GM23338 (cell line): ENCODE results near the gene RAB11FIP4. TPM values are rescaled to one million over a fixed set of nuclear protein-coding genes. Genes with fewer than 3 reads are reported as not detected.

Experiments
- ATAC-seq: fragments of 200-7000 bp; cut with Tn5 transposase; 3 replicates; pipeline ENCODE4 v1.9.1; 2020
- DNase-seq: peaks from one replicate; pipeline ENCODE4 v3.0.0-alpha.2; 2015; ENCODE audit warnings: low spot score
- H2AFZ ChIP-seq: fragments of 200-600 bp; sonication (generic); 2 replicates; pipeline ENCODE4 v1.8.0; 2016; ENCODE audit warnings: antibody characterized with exemption, mild to moderate bottlenecking, moderate library complexity
- H3F3A ChIP-seq: fragments of 200-600 bp; sonication (generic); replicated peaks from 2 replicates; pipeline ENCODE4 v1.8.0; 2017; ENCODE audit warnings: antibody characterized with exemption, mixed run types, low read depth
- H3K27ac ChIP-seq: fragments of 200-600 bp; sonication (generic); 2 replicates; pipeline ENCODE4 v1.6.1; 2016; ENCODE audit warnings: low read depth
- H3K27me3 ChIP-seq: fragments of 200-600 bp; sonication (generic); 2 replicates; pipeline ENCODE4 v1.8.0; 2016; ENCODE audit warnings: mild to moderate bottlenecking, mixed run types, moderate library complexity; ENCODE audit not compliant: insufficient read depth
- H3K36me3 ChIP-seq: fragments of 200-600 bp; sonication (generic); 2 replicates; pipeline ENCODE4 v1.8.0; 2016; ENCODE audit warnings: mild to moderate bottlenecking; ENCODE audit not compliant: insufficient read depth
- H3K4me1 ChIP-seq: fragments of 200-600 bp; sonication (generic); 2 replicates; pipeline ENCODE4 v1.8.0; 2016; ENCODE audit warnings: mild to moderate bottlenecking, moderate library complexity; ENCODE audit not compliant: insufficient read depth
- H3K4me2 ChIP-seq: fragments of 200-600 bp; sonication (generic); 2 replicates; pipeline ENCODE4 v1.7.1; 2017; ENCODE audit warnings: mixed run types
- H3K4me3 ChIP-seq: fragments of 200-600 bp; sonication (generic); 2 replicates; pipeline ENCODE4 v1.6.1; 2016; ENCODE audit warnings: mixed run types
- H3K79me2 ChIP-seq: fragments of 200-600 bp; sonication (generic); replicated peaks from 2 replicates; pipeline ENCODE4 v1.8.0; 2017; ENCODE audit warnings: mild to moderate bottlenecking; ENCODE audit not compliant: insufficient read depth
- H3K9me2 ChIP-seq: fragments of 200-600 bp; sonication (generic); 2 replicates; pipeline ENCODE4 v1.8.0; 2017; ENCODE audit not compliant: insufficient read depth
- H4K20me1 ChIP-seq: fragments of 200-600 bp; sonication (generic); replicated peaks from 2 replicates; pipeline ENCODE4 v1.8.0; 2017; ENCODE audit warnings: mild to moderate bottlenecking; ENCODE audit not compliant: insufficient read depth
- H3K27ac Mint-ChIP-seq: 2 replicates; pipeline ENCODE4 v1.8.0; 2020; ENCODE audit warnings: inconsistent platforms, mild to moderate bottlenecking, moderate library complexity, mixed read lengths
- H3K27me3 Mint-ChIP-seq: 3 replicates; pipeline ENCODE4 v1.8.0; 2022; ENCODE audit warnings: low read depth, mild to moderate bottlenecking, moderate library complexity, mixed read lengths, inconsistent platforms; ENCODE audit not compliant: insufficient read depth, poor library complexity
- H3K36me3 Mint-ChIP-seq: 3 replicates; pipeline ENCODE4 v1.8.0; 2021; ENCODE audit warnings: low read depth, mild to moderate bottlenecking, inconsistent platforms, moderate library complexity, mixed read lengths
- H3K4me1 Mint-ChIP-seq: 3 replicates; pipeline ENCODE4 v1.8.0; 2020; ENCODE audit warnings: mild to moderate bottlenecking, inconsistent platforms, mixed read lengths
- H3K4me3 Mint-ChIP-seq: 3 replicates; pipeline ENCODE4 v1.8.0; 2021; ENCODE audit warnings: moderate library complexity, mild to moderate bottlenecking, inconsistent platforms, mixed read lengths
- H3K9me3 Mint-ChIP-seq: 3 replicates; pipeline ENCODE4 v1.8.0; 2020; ENCODE audit warnings: moderate library complexity, mild to moderate bottlenecking, inconsistent platforms, mixed read lengths
- CREB1 ChIP-seq: fragments of 250-450 bp; sonication (Bioruptor Pico); IDR thresholded peaks from 2 replicates; pipeline ENCODE4 v1.5.0; 2020; ENCODE audit warnings: low read depth, mild to moderate bottlenecking, moderate library complexity
- CTCF ChIP-seq, 2 experiments: fragments of 200-600 bp in 1 of 2; sonication (generic) in 1 of 2; conservative IDR thresholded peaks; 2 replicates each; pipeline versions ENCODE4 v1.5.1 to v1.6.1; 2016 to 2017; ENCODE audit warnings: antibody characterized with exemption in 2 of 2, low read depth in 2 of 2, mild to moderate bottlenecking in 2 of 2, moderate library complexity in 1 of 2
- EZH2 ChIP-seq: fragments of 200-600 bp; sonication (generic); IDR thresholded peaks from one replicate; pipeline ENCODE4 v1.8.0; 2017; ENCODE audit warnings: antibody characterized with exemption, mild to moderate bottlenecking, low read depth; ENCODE audit not compliant: unreplicated experiment
- EZH2phosphoT487 ChIP-seq: fragments of 200-600 bp; sonication (generic); IDR thresholded peaks from one replicate; pipeline ENCODE4 v1.8.1; 2018; ENCODE audit warnings: antibody characterized with exemption; ENCODE audit not compliant: unreplicated experiment
- JUNB ChIP-seq: IDR thresholded peaks from one replicate; pipeline ENCODE4 v1.6.1; 2016; ENCODE audit warnings: antibody characterized with exemption; ENCODE audit not compliant: unreplicated experiment
- STAT1 ChIP-seq: IDR thresholded peaks from one replicate; pipeline ENCODE4 v1.6.1; 2016; ENCODE audit warnings: antibody characterized with exemption; ENCODE audit not compliant: unreplicated experiment
- ZNF114 ChIP-seq: fragments of 250-450 bp; sonication (Bioruptor Pico); IDR thresholded peaks from 2 replicates; pipeline ENCODE4 v1.5.0; 2020; ENCODE audit warnings: mild to moderate bottlenecking, moderate library complexity
- ZNF331 ChIP-seq: fragments of 250-450 bp; sonication (Bioruptor Pico); IDR thresholded peaks from 2 replicates; pipeline ENCODE4 v1.5.0; 2020; ENCODE audit warnings: low read depth, mild to moderate bottlenecking, moderate library complexity
- polyA plus RNA-seq: library from polyadenylated mRNA; unstranded; fragments of >200 nt; fragmentation: Nextera tagmentation; extraction: Ambion mirVana; gene quantifications from 2 replicates; pipeline ENCODE4 v1.2.1, GENCODE V29; 2016
- total RNA-seq: library from RNA; depleted of rRNA; stranded (reverse); fragments of >200 nt; shearing (Covaris generic); gene quantifications from 2 replicates; pipeline ENCODE4 v1.2.3, GENCODE V29; 2014
- TF ChIP-seq, protein P1 (sequence below): fragments of 250-450 bp; sonication (Bioruptor Pico); IDR thresholded peaks from 2 replicates; pipeline ENCODE4 v1.5.0; 2020; ENCODE audit warnings: mild to moderate bottlenecking, moderate library complexity
- TF ChIP-seq, protein P2 (sequence below): IDR thresholded peaks from one replicate; pipeline ENCODE4 v1.6.1; 2018; ENCODE audit warnings: antibody characterized with exemption; ENCODE audit not compliant: unreplicated experiment
- TF ChIP-seq, protein P3 (sequence below): IDR thresholded peaks from 2 replicates; pipeline ENCODE4 v1.6.1; 2016; ENCODE audit warnings: antibody characterized with exemption

Gene RAB11FIP4
- total and polyA plus RNA-seq, 2 experiments from 2014 or later = 26.0 to 65.6 TPM

DNA sequence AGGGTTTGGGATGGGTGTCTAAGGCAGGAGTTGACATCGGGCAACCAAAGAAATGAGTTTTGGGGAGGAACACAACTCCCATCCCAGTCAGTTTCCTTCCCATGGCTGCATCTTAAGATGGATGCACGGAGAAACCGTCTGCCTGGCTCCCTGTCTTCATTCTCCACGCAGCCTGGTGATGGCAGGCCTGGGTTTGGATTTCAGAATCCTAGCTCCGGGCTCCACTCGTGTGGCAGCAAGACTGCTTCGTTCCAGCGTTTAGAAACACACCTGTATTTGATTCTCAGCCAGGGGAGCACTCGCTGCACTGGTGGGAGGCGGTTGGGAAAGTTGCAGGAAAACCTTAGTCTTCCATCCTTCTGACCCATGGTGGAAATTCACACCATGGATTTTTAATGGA, 141.1 kb downstream of the RAB11FIP4 start (continued):
- TF ChIP-seq, protein P1, sequence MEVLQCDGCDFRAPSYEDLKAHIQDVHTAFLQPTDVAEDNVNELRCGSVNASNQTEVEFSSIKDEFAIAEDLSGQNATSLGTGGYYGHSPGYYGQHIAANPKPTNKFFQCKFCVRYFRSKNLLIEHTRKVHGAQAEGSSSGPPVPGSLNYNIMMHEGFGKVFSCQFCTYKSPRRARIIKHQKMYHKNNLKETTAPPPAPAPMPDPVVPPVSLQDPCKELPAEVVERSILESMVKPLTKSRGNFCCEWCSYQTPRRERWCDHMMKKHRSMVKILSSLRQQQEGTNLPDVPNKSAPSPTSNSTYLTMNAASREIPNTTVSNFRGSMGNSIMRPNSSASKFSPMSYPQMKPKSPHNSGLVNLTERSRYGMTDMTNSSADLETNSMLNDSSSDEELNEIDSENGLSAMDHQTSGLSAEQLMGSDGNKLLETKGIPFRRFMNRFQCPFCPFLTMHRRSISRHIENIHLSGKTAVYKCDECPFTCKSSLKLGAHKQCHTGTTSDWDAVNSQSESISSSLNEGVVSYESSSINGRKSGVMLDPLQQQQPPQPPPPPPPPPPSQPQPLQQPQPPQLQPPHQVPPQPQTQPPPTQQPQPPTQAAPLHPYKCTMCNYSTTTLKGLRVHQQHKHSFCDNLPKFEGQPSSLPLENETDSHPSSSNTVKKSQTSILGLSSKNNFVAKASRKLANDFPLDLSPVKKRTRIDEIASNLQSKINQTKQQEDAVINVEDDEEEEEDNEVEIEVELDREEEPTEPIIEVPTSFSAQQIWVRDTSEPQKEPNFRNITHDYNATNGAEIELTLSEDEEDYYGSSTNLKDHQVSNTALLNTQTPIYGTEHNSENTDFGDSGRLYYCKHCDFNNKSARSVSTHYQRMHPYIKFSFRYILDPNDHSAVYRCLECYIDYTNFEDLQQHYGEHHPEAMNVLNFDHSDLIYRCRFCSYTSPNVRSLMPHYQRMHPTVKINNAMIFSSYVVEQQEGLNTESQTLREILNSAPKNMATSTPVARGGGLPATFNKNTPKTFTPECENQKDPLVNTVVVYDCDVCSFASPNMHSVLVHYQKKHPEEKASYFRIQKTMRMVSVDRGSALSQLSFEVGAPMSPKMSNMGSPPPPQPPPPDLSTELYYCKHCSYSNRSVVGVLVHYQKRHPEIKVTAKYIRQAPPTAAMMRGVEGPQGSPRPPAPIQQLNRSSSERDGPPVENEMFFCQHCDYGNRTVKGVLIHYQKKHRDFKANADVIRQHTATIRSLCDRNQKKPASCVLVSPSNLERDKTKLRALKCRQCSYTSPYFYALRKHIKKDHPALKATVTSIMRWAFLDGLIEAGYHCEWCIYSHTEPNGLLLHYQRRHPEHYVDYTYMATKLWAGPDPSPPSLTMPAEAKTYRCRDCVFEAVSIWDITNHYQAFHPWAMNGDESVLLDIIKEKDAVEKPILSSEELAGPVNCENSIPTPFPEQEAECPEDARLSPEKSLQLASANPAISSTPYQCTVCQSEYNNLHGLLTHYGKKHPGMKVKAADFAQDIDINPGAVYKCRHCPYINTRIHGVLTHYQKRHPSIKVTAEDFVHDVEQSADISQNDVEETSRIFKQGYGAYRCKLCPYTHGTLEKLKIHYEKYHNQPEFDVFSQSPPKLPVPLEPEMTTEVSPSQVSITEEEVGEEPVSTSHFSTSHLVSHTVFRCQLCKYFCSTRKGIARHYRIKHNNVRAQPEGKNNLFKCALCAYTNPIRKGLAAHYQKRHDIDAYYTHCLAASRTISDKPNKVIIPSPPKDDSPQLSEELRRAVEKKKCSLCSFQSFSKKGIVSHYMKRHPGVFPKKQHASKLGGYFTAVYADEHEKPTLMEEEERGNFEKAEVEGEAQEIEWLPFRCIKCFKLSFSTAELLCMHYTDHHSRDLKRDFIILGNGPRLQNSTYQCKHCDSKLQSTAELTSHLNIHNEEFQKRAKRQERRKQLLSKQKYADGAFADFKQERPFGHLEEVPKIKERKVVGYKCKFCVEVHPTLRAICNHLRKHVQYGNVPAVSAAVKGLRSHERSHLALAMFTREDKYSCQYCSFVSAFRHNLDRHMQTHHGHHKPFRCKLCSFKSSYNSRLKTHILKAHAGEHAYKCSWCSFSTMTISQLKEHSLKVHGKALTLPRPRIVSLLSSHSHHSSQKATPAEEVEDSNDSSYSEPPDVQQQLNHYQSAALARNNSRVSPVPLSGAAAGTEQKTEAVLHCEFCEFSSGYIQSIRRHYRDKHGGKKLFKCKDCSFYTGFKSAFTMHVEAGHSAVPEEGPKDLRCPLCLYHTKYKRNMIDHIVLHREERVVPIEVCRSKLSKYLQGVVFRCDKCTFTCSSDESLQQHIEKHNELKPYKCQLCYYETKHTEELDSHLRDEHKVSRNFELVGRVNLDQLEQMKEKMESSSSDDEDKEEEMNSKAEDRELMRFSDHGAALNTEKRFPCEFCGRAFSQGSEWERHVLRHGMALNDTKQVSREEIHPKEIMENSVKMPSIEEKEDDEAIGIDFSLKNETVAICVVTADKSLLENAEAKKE (CRISPR knock-in tag) = no peak
- TF ChIP-seq STAT1 = no peak
- no peak for TF ChIP-seq ZNF114 (CRISPR knock-in tag)
- TF ChIP-seq, protein P2, sequence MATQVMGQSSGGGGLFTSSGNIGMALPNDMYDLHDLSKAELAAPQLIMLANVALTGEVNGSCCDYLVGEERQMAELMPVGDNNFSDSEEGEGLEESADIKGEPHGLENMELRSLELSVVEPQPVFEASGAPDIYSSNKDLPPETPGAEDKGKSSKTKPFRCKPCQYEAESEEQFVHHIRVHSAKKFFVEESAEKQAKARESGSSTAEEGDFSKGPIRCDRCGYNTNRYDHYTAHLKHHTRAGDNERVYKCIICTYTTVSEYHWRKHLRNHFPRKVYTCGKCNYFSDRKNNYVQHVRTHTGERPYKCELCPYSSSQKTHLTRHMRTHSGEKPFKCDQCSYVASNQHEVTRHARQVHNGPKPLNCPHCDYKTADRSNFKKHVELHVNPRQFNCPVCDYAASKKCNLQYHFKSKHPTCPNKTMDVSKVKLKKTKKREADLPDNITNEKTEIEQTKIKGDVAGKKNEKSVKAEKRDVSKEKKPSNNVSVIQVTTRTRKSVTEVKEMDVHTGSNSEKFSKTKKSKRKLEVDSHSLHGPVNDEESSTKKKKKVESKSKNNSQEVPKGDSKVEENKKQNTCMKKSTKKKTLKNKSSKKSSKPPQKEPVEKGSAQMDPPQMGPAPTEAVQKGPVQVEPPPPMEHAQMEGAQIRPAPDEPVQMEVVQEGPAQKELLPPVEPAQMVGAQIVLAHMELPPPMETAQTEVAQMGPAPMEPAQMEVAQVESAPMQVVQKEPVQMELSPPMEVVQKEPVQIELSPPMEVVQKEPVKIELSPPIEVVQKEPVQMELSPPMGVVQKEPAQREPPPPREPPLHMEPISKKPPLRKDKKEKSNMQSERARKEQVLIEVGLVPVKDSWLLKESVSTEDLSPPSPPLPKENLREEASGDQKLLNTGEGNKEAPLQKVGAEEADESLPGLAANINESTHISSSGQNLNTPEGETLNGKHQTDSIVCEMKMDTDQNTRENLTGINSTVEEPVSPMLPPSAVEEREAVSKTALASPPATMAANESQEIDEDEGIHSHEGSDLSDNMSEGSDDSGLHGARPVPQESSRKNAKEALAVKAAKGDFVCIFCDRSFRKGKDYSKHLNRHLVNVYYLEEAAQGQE = no peak

GRCh38 chr17:31533546-31534155, 142.2 kb downstream of the RAB11FIP4 start:
- H3K4me3 ChIP-seq = no peak overlapping the region
- H3F3A ChIP-seq = no peaks in the 10 kb centered on the region
- no peaks in the 10 kb centered on the region; the same call in none of the 2 replicates for H4K20me1 ChIP-seq
- no peaks in the 10 kb centered on the region; the same call in 1 of the 2 replicates for H3K4me1 ChIP-seq
- peak; percentile 85 for ATAC-seq
- Mint-ChIP-seq H3K27ac (peak overlapping the region; percentile 4; the same call in 1 of the 2 replicates), H3K4me1 (peaks cover 9% of the 10 kb centered on the region), H3K27me3 (peaks cover 5% of the 10 kb centered on the region), H3K36me3 (peaks cover 7% of the 10 kb centered on the region; the same call in 2 of the 3 replicates), H3K4me3 (no peak overlapping the region), H3K9me3 (no peaks in the 10 kb centered on the region)
- TF ChIP-seq, protein P3, sequence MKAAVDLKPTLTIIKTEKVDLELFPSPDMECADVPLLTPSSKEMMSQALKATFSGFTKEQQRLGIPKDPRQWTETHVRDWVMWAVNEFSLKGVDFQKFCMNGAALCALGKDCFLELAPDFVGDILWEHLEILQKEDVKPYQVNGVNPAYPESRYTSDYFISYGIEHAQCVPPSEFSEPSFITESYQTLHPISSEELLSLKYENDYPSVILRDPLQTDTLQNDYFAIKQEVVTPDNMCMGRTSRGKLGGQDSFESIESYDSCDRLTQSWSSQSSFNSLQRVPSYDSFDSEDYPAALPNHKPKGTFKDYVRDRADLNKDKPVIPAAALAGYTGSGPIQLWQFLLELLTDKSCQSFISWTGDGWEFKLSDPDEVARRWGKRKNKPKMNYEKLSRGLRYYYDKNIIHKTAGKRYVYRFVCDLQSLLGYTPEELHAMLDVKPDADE = no peak
- TF ChIP-seq JUNB = no peak
- peak; percentile 53 to 70 for TF ChIP-seq CTCF (conservative IDR thresholded peaks at IDR 0.05; ENCODE audit: low read depth in 2 of 2)
- TF ChIP-seq EZH2phosphoT487 = no peak
- TF ChIP-seq CREB1 = no peak
- TF ChIP-seq EZH2 = no peak
- TF ChIP-seq ZNF331 = no peak
- no peaks in the 10 kb centered on the region for H3K9me2 ChIP-seq
- peaks cover under 1% of the 10 kb centered on the region; the same call in 1 of the 2 replicates for H3K36me3 ChIP-seq
- no peak overlapping the region for H2AFZ ChIP-seq
- H3K27ac ChIP-seq = no peak overlapping the region
- DNase-seq = peak; percentile 82
- H3K27me3 ChIP-seq = no peaks in the 10 kb centered on the region
- H3K4me2 ChIP-seq = no peak overlapping the region
- no peaks in the 10 kb centered on the region for H3K79me2 ChIP-seq
